GM12865 (cell line): ENCODE results near the gene CNTN6.

Experiments used
- DNase-seq: peaks from one replicate; pipeline ENCODE4 v3.0.0; 2010; ENCODE audit warnings: low read depth
- H3K4me3 ChIP-seq: 2 replicates; pipeline ENCODE4 v1.5.1; 2011; ENCODE audit warnings: mild to moderate bottlenecking, low read depth, low read length, control low read depth
- CTCF ChIP-seq: IDR thresholded peaks from 2 replicates; pipeline ENCODE4 v1.5.1; 2011; ENCODE audit warnings: low read length, control low read depth, low read depth, inconsistent platforms; ENCODE audit not compliant: insufficient read depth; ENCODE audit errors: missing control alignments

CNTN6 gene

DNA sequence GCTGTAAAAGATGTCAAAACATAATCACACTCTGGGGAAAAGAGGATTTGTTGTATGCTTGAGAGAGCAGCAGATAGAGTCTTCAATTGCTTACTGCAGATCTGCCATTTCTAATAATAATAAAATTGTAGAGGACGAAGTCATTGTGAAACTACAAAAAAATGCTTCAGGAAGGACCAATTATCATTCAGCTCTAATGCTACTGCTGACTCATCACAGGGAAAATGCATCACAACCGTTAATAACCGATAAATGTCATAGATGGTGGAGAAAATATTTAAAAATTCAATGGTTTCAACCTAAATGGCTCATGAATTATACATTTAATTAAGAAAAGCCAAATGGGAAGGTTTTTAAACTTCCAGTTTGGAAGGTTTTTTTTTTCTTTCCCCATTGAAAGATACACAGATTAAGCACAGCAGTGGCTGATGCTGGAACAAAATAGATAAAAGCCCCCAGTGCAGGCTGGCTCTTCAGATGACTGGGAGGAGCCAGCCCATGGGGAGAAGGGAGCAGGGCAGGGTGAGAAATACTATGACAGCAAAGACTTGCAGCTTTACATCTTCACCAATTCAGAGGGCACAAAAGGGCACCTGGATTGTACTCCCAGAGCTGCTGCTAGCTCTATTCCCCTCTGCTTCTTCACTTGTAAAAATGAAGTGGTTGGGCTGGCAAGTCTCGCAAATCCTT lies 196.1 kb downstream of the CNTN6 start:
- no peak for TF ChIP-seq CTCF
- DNase-seq: no peak
- H3K4me3 ChIP-seq: no peak overlapping the region

DNA sequence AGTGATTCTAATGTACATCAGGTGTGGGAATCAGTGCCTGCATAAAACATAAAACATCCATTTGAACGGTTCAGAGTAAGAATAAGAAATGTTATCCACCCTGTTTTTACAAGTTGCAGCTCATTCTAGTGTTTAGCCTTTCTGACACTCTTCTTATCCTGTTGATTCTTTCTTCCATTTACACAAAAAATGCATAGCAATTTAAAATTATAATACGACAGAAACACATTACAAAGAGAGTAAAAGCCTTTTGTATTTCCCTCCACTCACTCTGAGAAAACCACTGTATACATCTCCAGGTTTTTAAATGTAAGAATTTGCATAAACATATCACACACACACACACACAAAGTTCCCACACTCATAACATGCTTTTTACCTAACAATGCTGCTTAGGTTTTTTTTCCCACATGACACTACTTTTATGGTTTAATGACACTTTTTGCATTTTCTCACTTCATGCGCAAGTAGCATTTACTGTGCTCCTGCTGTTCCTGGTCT lies 199.8 kb downstream of the CNTN6 start:
- no peak for DNase-seq
- no peak for TF ChIP-seq CTCF
- H3K4me3 ChIP-seq: no peak overlapping the region

GRCh38 chr3:1294586-1294985 lies 201.8 kb downstream of the CNTN6 start:
- no peak for DNase-seq
- H3K4me3 ChIP-seq: no peak overlapping the region
- TF ChIP-seq CTCF: no peak

- no peak for TF ChIP-seq CTCF
- DNase-seq: no peak
- no peak overlapping the region for H3K4me3 ChIP-seq
Observed at GRCh38 chr3:1318296-1319005, 225.6 kb downstream of the CNTN6 start.

DNA sequence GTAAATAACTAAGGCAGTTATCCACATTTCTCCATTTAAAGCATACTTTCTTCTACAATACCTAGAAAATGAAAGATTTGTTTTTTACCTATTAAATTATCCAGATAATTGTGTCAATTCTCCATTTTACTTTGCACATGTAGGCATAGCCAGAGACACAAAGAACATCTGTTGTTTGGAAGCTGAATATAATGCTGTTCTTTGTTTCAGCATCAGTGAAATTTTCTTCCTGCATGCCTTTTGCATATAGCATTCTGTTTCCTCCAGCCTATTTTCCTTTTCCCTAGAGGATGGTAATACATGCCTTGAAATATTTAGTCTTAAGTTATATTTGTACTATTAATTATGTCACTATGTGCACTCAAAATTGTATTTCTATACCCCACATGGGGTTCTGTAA lies 233.7 kb downstream of the CNTN6 start:
- no peak for DNase-seq
- no peak for TF ChIP-seq CTCF

DNA sequence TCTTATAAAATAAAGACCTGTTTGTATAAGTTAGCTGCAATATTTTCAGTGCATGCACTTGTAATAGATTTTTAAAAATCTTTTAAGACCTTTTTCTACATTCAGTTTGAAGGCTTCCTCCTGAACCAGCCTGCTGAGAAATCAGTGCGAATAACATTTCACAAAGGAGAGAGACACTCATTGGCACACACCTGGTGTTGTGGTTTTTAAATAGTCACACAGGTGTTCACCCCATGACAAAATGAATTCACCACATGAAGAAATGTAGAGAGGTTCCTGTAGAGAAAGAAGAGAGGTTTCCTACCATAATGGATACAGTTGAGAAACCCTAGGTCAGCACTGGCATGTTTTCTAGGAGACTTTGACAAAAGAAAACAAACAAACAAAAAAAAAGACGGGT lies 237.3 kb downstream of the CNTN6 start:
- no peak overlapping the region for H3K4me3 ChIP-seq
- no peak for TF ChIP-seq CTCF
- DNase-seq: no peak

More for the DNA sequence above, 233.7 kb downstream of the CNTN6 start:
- no peak overlapping the region for H3K4me3 ChIP-seq
